CD4-positive, alpha-beta T cell treated with Interleukin-2 at 100 ng/mL for 4 hours (primary cell): Measurements from ENCODE around the gene BEX3.
A peak's percentile ranks its signal among the peaks of the same experiment; 100 is the strongest.
"Not testable (repeated sequence)": the region's sequence is repeated elsewhere in the genome, so short reads cannot be mapped to it uniquely, and the experiment has no call there.

ENCODE experiments used
- DNase-seq: peaks from one replicate; pipeline ENCODE4 v3.0.0-alpha.2; 2020; ENCODE audit warnings: low spot score

Gene BEX3

GRCh38 chrX:103376118-103376978, at the start of gene BEX3:
TSS of gene BEX3 (plus strand) at chrX:103376538. CDS start at chrX:103377522, 984 bp downstream.
- DNase-seq, result no peak

DNA sequence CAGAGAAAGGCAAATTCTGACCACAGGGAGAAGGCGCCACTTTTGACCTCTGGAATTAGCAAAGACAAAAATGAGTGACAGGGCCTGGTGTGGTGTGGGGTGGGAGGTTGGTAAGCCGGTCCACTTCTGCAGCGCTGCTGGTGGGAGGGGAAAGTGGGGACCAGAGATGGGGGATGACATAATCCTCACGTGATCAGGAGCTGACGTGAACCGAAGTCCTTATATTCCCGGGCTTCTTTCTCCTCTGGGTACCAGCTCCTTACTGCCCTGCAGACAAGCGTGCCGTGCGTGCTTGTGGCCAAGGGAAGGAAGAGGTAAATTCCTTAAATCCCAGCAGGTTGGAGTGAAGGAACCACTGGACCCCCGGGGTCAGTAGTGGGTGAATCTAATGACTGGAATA, 46.3 kb upstream of the BEX3 start, which contains the start of gene TCEAL7:
Gene TCEAL7 (plus strand): TSS at position 249 of the 400 bp plus-strand sequence. CDS start 1,165 bp downstream, outside the sequence.
- DNase-seq, result no peak

DNA sequence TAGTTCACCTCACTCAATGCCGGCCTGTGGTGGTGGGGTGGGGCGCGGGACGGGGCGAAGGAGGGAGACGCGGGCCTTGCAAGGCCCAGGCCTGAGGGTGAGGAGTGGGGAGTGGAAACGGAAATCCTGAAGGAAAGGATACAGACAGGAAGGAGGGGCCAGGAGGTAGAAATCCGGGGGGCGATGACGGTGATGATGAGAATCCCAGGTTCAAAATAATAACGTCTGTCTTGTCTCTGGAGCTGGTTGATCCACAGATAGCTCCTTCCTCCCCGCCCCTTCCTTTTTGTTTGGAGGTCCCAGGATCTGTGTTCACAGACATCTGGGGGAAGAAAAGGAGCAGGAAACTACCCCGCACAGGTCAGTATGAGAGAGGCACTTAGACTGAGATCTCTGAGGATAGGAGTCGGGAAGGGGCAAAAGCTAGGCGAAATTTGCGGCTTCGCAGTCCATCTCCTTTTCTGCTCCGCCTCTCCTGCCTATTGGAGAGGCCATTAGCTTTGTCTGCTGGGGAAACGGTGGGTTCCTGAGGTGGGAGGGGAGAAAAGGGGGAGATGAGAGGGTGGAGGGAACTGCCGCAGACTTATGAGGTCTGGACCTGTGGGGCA, 45.6 kb upstream of the BEX3 start:
- no peak for DNase-seq

- DNase-seq, result no peak
These were observed 37.7 kb upstream of the BEX3 start for GRCh38 chrX:103338663-103339062.

DNA sequence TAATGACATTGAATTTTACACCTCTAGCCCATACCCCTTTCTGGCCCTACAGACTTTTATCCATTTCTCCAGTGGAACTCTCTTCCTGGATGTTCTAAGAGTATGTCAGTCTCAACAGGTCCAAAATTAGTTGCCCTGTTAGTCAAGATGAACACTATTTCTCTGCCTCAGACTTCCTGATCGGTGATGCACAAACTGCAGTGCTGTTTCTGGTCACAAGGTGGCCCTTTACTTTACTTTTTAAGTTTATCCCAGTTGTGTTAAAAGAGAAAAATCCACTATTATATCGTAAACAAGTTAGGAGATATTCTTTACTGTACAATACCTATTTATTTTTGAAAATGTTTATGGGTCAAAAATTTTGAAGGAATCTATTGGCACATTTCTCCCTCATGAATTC, 33.2 kb upstream of the BEX3 start:
- peak; percentile 32 for DNase-seq

DNA sequence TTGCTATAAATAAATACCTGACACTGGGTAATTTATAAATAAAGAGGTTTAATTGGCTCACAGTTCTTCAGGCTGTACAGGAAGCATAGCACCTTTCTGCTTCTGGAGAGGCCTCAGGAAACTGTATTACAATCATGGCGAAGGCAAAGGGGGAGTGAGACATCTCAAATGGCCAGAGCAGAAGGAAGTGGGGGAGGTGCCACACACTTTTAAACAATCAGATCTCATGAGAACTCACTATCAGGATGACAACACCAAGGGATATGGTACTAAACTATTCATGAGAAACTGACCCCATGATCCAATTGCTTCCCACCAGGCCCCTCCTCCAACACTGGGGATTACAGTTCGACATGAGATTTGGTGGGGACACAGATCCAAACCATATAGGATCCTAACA, 31.7 kb upstream of the BEX3 start:
- DNase-seq, result no peak

- no peak for DNase-seq
These were observed 28.5 kb upstream of the BEX3 start for GRCh38 chrX:103347682-103348397.

DNA sequence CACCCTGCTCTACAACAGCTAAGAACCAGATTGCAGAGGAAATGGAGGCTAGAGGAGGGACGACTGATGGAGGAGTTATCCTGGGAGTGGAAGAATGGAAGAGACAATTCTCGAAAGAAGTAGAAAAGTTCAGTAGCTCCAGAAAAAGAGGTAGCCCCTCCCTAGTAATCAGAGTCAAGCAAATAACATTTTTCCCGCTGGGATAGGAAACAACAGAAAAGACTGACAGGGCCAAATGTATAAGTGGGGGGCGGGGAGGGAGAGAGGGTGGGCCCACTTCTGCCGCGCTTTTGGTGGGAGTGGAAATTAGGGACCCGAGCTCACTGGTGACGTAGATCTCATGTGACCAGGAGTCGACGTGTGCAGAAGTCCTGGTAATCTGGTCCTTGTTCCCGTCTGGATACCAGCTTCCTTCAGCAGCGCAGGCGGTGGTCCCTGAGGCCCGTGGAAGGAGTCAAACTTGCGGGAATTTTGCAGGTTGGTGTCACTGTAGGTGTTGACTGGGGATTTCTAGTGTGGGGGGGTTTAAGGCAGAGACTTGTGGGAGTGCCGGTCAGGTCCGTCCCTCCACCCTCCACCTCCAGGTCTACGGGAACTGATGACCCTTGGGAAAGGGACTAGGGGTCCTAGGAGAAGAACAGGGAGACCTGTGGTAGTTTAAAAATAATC, 20.1 kb upstream of the BEX3 start, which contains the start of gene TCEAL9:
Gene TCEAL9 (plus strand): TSS at position 377 of the 669 bp plus-strand sequence. CDS start 1,179 bp downstream, outside the sequence.
- no peak for DNase-seq

GRCh38 chrX:103356858-103357257, 19.5 kb upstream of the BEX3 start:
- no peak for DNase-seq

- no peak for DNase-seq
These were observed 18.5 kb upstream of the BEX3 start for GRCh38 chrX:103357871-103358270.

- not testable (repeated sequence) for DNase-seq
These were observed 16.7 kb upstream of the BEX3 start for GRCh38 chrX:103359605-103360004.

GRCh38 chrX:103360092-103360491, 16.2 kb upstream of the BEX3 start:
- DNase-seq, result no peak

- no peak for DNase-seq
These were observed 15.4 kb upstream of the BEX3 start for GRCh38 chrX:103360916-103361315.

DNA sequence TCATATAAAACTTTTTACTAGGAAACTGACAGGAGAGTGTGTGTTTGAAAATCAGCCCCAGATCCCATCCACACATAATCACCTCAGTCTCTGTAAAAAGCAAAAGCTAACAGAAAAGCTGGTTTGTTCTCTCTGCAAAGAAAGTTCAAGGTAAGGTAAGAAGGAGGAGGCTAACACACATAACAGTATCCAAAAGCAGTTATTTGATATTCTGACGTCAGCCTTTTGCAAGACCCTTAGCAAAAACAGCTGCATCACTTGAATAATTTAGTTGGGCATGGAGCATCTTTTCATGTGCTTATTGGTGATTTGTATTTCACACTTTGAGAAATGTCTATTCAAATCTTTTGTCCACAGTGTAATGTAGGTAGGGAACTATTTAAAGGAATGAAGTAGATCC, 14.5 kb upstream of the BEX3 start:
- DNase-seq, result no peak

DNA sequence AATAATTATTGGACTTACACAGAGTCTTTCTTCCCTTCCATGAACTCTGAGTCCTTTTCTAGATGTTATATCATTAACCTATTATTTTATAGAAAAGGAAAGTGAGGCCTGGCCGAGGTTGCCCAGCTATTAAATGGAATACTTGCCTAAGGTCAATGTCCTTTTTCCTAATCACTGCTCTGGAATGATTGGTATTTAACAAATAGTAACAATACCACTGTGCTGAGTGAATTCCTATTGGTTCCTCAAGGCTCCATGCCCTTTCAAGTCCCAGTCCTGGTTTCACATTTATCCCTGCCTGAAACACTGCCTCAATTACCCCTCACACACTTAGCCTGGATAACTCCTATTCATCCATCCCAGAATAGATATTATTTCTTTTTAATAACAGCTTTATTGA, 13.9 kb upstream of the BEX3 start:
- no peak for DNase-seq

DNA sequence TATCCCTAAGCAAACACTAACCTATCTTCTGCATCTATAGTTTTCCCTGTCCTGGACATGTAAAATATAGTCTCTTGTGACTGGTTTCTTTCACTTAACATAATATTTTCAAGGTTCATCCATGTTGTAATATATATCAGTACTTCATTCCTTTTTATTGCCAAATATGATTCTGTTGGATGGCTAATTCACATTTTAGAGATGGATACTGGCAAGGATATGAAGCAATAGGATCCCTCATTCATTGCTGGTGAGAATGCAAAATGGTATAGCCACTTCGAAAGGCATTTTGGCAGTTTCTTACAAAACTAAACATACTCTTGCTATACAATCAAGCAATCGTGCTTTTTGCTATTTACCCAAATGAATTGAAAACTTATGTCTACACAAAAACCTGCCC, 13.3 kb upstream of the BEX3 start:
- no peak for DNase-seq

DNA sequence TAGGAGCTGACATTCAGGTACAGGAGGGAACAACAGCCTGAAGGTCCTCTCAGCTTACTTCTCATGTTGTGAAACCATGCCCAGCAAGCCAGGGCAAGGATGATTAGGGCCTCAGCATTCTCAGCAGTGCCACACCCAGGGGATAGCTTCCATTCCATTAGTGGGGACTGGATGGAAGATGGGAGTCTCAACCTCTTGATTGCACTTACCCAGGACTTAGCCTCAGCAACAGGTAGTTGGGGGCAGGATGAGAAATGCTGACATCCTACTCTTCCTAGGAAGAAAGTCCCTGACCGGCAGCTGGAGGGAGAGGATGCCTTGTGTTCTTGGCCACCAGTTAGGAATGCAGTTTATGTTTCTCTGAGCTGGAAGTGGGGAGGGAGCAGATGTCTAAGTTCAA, 8.8 kb upstream of the BEX3 start:
- no peak for DNase-seq

DNA sequence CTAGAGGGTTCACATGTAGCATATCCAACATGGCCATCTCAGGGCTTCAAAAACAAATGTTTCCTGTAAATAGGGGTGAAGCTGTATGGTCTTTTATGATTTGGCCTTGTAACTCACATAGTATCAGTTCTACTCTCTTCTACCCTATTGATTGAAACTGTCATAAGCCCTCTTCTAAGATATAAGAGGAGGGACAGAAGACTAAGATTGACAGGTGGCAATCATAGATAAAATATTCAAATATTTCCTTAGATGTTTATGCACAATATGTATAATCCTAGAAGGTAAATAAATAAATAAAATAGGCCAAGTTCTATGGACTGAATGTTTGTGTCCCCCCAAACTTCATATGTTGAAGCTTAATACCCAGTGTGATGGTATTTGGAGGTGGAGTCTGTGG, 6.9 kb upstream of the BEX3 start:
- no peak for DNase-seq

- DNase-seq, result no peak
These were observed 3.5 kb upstream of the BEX3 start for GRCh38 chrX:103372886-103373285.

DNA sequence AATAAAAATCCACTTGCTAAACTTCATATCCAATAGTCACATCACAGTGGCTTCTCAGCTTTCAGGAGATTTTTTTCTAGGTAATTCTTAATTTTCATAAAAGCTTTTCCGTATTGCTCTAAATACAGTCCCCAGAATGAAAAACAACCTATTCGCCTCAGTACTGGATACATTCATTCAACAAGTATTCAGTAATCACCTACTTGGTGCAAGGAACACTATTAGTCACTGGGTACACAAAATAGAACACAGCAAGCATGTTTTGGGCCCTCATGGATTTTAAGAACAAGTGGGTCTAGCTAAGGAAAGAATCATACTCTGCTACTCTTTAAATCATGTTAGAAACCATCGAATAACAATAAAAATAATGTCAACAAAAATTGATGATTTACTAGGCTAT, 2.8 kb upstream of the BEX3 start:
- no peak for DNase-seq

GRCh38 chrX:103376979-103377324, 614 bp downstream of the BEX3 start:
- DNase-seq, result no peak

DNA sequence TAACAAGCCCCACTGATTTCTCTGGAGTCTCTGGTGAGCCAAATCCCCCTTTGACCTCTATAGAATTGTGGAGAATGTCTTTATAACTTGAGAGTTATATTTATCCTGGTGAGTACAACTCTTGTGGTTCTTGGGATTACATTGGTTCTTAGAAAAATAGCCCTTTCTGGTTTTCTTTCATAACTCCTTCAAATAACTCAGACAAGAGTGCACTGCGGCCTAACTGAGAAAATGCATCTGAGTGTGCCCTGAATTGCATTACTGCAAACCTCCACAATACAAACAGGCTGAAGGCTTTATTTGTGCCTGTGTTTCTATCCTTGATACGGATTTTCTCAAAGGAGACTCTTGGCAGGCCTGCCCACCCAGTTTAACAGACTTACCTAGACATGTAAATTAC, 2.7 kb downstream of the BEX3 start:
- no peak for DNase-seq
